ENCODE data around the gene C3.

Gene C3

GRCh38 chr19:6691342-6691741, 29.1 kb downstream of the C3 start:
- no peak for TF ChIP-seq CTCF (IDR thresholded peaks at IDR 0.05; ENCODE audit: low read length, missing control alignments)
- no peak for DNase-seq (ENCODE audit: low read depth)
- no peak overlapping the region for H3K4me3 ChIP-seq (replicated peaks; ENCODE audit: low read depth, low read length)

DNA sequence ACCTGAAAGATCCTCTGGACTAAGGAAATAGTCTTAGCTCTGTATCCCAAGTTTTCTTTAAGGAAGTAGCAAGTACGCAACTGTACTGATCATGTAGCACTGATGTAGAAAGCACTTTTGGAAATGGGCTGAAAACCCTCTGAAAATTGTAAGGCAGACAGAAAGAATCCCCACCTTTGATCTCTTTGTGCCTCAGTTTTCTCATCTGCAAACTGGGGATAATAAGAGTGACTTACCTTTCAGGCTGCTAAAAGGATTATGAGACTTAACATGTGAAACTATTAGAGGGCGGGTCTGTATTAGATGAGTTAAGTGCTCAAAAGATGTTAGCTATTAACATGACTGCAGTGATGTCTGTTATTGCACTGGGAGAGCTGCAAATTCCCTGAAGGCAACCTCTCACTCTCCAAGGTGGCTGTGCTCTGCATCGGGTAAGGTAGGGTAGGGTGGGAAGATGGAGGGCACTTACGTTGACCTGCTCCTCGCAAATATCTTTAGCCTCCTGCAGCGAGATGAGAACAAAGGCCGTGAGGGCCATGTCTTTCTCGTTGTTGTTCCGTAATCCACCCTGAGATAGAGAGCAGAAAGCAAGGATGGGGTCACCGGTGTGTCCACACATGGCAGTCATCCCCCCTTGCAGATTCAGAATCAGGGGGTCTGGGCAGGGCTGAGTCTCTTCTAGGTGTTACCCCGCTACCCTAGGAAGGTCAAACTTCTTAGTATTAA, 30.1 kb downstream of the C3 start:
- DNase-seq (ENCODE audit: low read depth), result no peak
- TF ChIP-seq CTCF (IDR thresholded peaks at IDR 0.05; ENCODE audit: low read length, missing control alignments), result no peak
- no peak overlapping the region for H3K4me3 ChIP-seq (replicated peaks; ENCODE audit: low read depth, low read length)

DNA sequence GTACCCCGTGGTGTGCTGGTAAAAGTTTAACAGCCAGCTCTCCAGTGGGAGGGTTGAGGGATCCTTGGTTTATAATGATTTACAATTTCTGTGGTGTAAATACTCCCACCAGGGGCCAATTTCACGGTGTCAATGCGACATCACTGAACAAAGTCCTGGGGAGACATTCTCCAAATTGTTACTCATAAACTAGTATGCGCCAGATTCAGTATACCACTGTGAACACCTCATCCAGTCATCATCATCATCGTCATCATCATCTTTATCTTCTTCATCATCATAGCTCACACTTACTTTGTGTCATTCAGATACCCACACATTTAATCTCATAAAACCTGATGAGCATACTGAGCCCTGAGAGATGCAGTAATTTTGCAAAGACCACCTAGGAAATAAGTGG, 33.3 kb downstream of the C3 start:
- H3K4me3 ChIP-seq (replicated peaks; ENCODE audit: low read depth, low read length), result no peak overlapping the region
- no peak for TF ChIP-seq CTCF (IDR thresholded peaks at IDR 0.05; ENCODE audit: low read length, missing control alignments)
- DNase-seq (ENCODE audit: low read depth), result no peak

DNA sequence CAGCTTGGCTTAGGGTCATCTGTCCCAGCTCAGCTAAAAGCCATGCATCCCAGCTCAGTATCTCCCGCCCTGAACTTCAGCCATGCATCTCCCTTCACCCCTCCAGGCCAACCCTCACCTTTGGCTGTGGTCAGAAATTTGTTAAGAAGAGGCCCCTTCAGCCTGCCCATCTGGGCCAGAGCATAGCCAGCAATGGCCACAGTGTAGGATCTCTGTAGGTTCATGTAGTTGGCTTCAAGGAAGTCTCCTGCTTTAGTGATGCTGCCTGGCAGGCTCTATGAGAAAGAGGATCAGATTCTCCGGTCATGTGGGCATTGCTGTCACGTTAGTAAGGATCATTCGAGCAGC, 33.8 kb downstream of the C3 start:
- no peak for TF ChIP-seq CTCF (IDR thresholded peaks at IDR 0.05; ENCODE audit: low read length, missing control alignments)
- H3K4me3 ChIP-seq (replicated peaks; ENCODE audit: low read depth, low read length), result no peak overlapping the region

GRCh38 chr19:6685962-6686627, 34.4 kb downstream of the C3 start:
- no peak overlapping the region for H3K4me3 ChIP-seq (replicated peaks; ENCODE audit: low read depth, low read length)
- TF ChIP-seq CTCF (IDR thresholded peaks at IDR 0.05; ENCODE audit: low read length, missing control alignments), result no peak
- DNase-seq (ENCODE audit: low read depth), result no peak

More for the DNA sequence above, 33.8 kb downstream of the C3 start:
- no peak for DNase-seq (ENCODE audit: low read depth)

GRCh38 chr19:6685482-6685881, 35.0 kb downstream of the C3 start:
- H3K4me3 ChIP-seq (replicated peaks; ENCODE audit: low read depth, low read length), result no peak overlapping the region
- TF ChIP-seq CTCF (IDR thresholded peaks at IDR 0.05; ENCODE audit: low read length, missing control alignments), result no peak
- no peak for DNase-seq (ENCODE audit: low read depth)

DNA sequence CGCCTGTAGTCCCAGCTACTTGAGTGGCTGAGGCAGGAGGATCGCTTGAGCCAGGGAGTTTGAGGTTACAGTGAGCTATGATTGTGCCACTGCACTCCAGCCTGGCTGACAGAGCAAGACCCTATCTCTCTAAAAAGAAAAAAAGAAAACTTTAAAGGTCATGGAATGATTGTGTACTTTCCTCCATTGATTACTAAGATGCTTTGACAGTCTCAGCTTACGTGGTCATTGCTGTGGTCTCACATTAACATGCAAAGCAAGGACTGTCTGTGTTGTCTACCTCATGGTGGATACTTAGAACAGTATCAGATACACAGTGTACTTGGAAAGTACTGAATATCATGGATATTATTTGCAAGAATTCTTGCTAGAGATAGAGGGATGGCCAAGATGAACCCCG, 36.5 kb downstream of the C3 start:
- no peak for TF ChIP-seq CTCF (IDR thresholded peaks at IDR 0.05; ENCODE audit: low read length, missing control alignments)
- H3K4me3 ChIP-seq (replicated peaks; ENCODE audit: low read depth, low read length), result no peak overlapping the region
- no peak for DNase-seq (ENCODE audit: low read depth)
